HG03139 (cell line): Measurements from ENCODE around the gene ELMO3.

ENCODE experiments used
- ATAC-seq: cut with Tn5 transposase; IDR thresholded peaks from one replicate; pipeline ENCODE4 v1.9.1; 2021; ENCODE audit not compliant: unreplicated experiment

ELMO3 gene

GRCh38 chr16:67163164-67163998 lies 35.5 kb upstream of the ELMO3 start:
- ATAC-seq, result no peak

- no peak for ATAC-seq
These were observed 34.9 kb upstream of the ELMO3 start for GRCh38 chr16:67163999-67164558.

- no peak for ATAC-seq
These were observed 34.3 kb upstream of the ELMO3 start, which contains the start of gene HSF4 for GRCh38 chr16:67164599-67165061. HSF4 (plus strand) TSS chr16:67164745; CDS start chr16:67164812, 67 bp downstream.

- ATAC-seq, result no peak
These were observed 33.5 kb upstream of the ELMO3 start for GRCh38 chr16:67165121-67166078.

GRCh38 chr16:67166110-67166547 lies 32.8 kb upstream of the ELMO3 start:
- ATAC-seq, result no peak

GRCh38 chr16:67166598-67167168 lies 32.2 kb upstream of the ELMO3 start:
- no peak for ATAC-seq

GRCh38 chr16:67167588-67167987 lies 31.3 kb upstream of the ELMO3 start:
- no peak for ATAC-seq

GRCh38 chr16:67169011-67169451 lies 29.9 kb upstream of the ELMO3 start:
- no peak for ATAC-seq

GRCh38 chr16:67169642-67170167 lies 29.2 kb upstream of the ELMO3 start:
- ATAC-seq, result no peak

GRCh38 chr16:67170168-67170948 lies 28.6 kb upstream of the ELMO3 start, which contains the start of gene NOL3:
NOL3 (plus strand) TSS chr16:67170538.
- ATAC-seq, result peak; percentile 36

- peak; percentile 4 for ATAC-seq
These were observed 27.8 kb upstream of the ELMO3 start for GRCh38 chr16:67170949-67171649.

- no peak for ATAC-seq
These were observed 25.6 kb upstream of the ELMO3 start for GRCh38 chr16:67173323-67173722.

- no peak for ATAC-seq
These were observed 24.9 kb upstream of the ELMO3 start for GRCh38 chr16:67173808-67174705.

GRCh38 chr16:67174706-67175231 lies 24.2 kb upstream of the ELMO3 start:
- ATAC-seq, result no peak

GRCh38 chr16:67176662-67177061 lies 22.3 kb upstream of the ELMO3 start:
- ATAC-seq, result no peak

GRCh38 chr16:67177743-67178699 lies 20.9 kb upstream of the ELMO3 start:
- ATAC-seq, result no peak
